HepG2 (cell line): ENCODE data around the gene GNA12. TPM values are rescaled to one million over a fixed set of nuclear protein-coding genes. Genes with fewer than 3 reads are reported as not detected.

Experiments used
- ATAC-seq: fragments of 200-7000 bp; cut with Tn5 transposase; 3 replicates; pipeline ENCODE4 v1.9.1; 2020; ENCODE audit warnings: mild to moderate bottlenecking, moderate library complexity
- BruUV-seq: library from RNA; stranded (reverse); fragments of 400-500 nt; replicated peaks from 2 replicates; lab custom pipeline; 2021; lab: Mats Ljungman, UMichigan
- CTCF ChIA-PET: fragments of 300-600 bp; formaldehyde crosslinking; extraction: SDS; loops from one replicate; lab custom pipeline; 2021; ENCODE audit warnings: low total read pairs, inconsistent platforms, low intra/inter-chr PET ratio; lab: Yijun Ruan, JAX
- POLR2A ChIA-PET: fragments of 350-600 bp; sonication (Branson Sonifier 250); formaldehyde crosslinking; loops from one replicate; lab custom pipeline; 2020; ENCODE audit warnings: antibody characterized with exemption, inconsistent platforms; lab: Yijun Ruan, JAX
- DNase-seq: peaks from one replicate; pipeline ENCODE4 v3.0.0-alpha.2; 2015; ENCODE audit warnings: low spot score
- FAIRE-seq: peaks from 3 replicates; lab custom pipeline; 2011; peaks lifted over from hg19 to GRCh38; lab: Jason Lieb, UNC
- H2AFZ ChIP-seq: one replicate; pipeline ENCODE4 v1.6.1; 2011; ENCODE audit warnings: low read length, inconsistent platforms
- H3K27ac ChIP-seq: fragments of 300-600 bp; 3 replicates; pipeline ENCODE4 v1.8.0; 2011; ENCODE audit warnings: mixed run types, mild to moderate bottlenecking, mixed read lengths, low read length, inconsistent platforms; ENCODE audit not compliant: insufficient read depth; ENCODE audit errors: extremely low read length
- H3K27me3 ChIP-seq, 2 experiments: fragments of 200-600 bp in 1 of 2; 2 replicates in 1 of 2; 3 replicates in 1 of 2; pipeline versions ENCODE4 v1.6.0 to v1.8.0; 2011; ENCODE audit warnings: low read length in 2 of 2, mild to moderate bottlenecking in 2 of 2, moderate library complexity in 2 of 2, inconsistent platforms in 1 of 2; ENCODE audit not compliant: insufficient read depth in 2 of 2, control insufficient read depth in 1 of 2
- H3K36me3 ChIP-seq, 2 experiments: fragments of 200-600 bp in 1 of 2; replicated peaks in 1 of 2; 2 replicates in 1 of 2; 3 replicates in 1 of 2; pipeline versions ENCODE4 v1.5.1 to v1.8.0; 2011; ENCODE audit warnings: low read length in 2 of 2, inconsistent platforms in 1 of 2; ENCODE audit not compliant: insufficient read depth in 2 of 2, control insufficient read depth in 1 of 2
- H3K4me1 ChIP-seq: 2 replicates; pipeline ENCODE4 v1.5.1; 2012; ENCODE audit warnings: low read length, inconsistent platforms; ENCODE audit not compliant: insufficient read depth
- H3K4me2 ChIP-seq: 2 replicates; pipeline ENCODE4 v1.6.0; 2011; ENCODE audit warnings: low read depth, low read length, inconsistent platforms
- H3K4me3 ChIP-seq, 3 experiments: fragments of 200-600 bp in 1 of 3; sonication (generic), shearing (Covaris generic) in 1 of 3; replicated peaks in 1 of 3; 2 replicates each; pipeline ENCODE4 v1.5.1; 2011 to 2016; ENCODE audit warnings: low read length in 3 of 3, inconsistent platforms in 2 of 3, low read depth in 2 of 3, mild to moderate bottlenecking in 2 of 3, control low read depth in 1 of 3, mixed read lengths in 1 of 3; ENCODE audit not compliant: insufficient read depth in 1 of 3
- H3K79me2 ChIP-seq: one replicate; pipeline ENCODE4 v1.6.1; 2011; ENCODE audit warnings: low read length, inconsistent platforms; ENCODE audit not compliant: insufficient read depth
- H3K9ac ChIP-seq: 2 replicates; pipeline ENCODE4 v1.6.0; 2011; ENCODE audit warnings: mild to moderate bottlenecking, low read depth, low read length, inconsistent platforms; ENCODE audit not compliant: insufficient read depth
- H3K9me3 ChIP-seq: 2 replicates; pipeline ENCODE4 v1.5.1; 2012; ENCODE audit warnings: mild to moderate bottlenecking, low read length
- H4K20me1 ChIP-seq: 2 replicates; pipeline ENCODE4 v1.6.0; 2011; ENCODE audit warnings: inconsistent platforms, mild to moderate bottlenecking, low read length, moderate library complexity; ENCODE audit not compliant: insufficient read depth
- ERF ChIP-seq: IDR thresholded peaks from 2 replicates; pipeline ENCODE4 v1.6.1; 2018; ENCODE audit warnings: missing biosample characterization, missing genetic modification reagents
- FOXA1 ChIP-seq, 2 experiments: fragments of 450-650 bp in 1 of 2; sonication (generic) in 1 of 2; formaldehyde crosslinking in 1 of 2; IDR thresholded peaks; 2 replicates each; pipeline versions ENCODE4 v1.4.0 to v1.6.1; 2016 to 2020; ENCODE audit warnings: missing genetic modification reagents in 1 of 2
- GZF1 ChIP-seq: sonication (generic); formaldehyde crosslinking; IDR thresholded peaks from 2 replicates; pipeline ENCODE4 v1.5.1; 2020; ENCODE audit warnings: mild to moderate bottlenecking, missing genetic modification reagents
- HIC2 ChIP-seq: sonication (generic); formaldehyde crosslinking; IDR thresholded peaks from 2 replicates; pipeline ENCODE4 v1.9.0; 2022; ENCODE audit warnings: low read depth, missing genetic modification reagents
- HNRNPH1 ChIP-seq: fragments of 200-400 bp; formaldehyde crosslinking; optimal IDR thresholded peaks from 2 replicates; pipeline ENCODE3; 2017; ENCODE audit warnings: mild to moderate bottlenecking, low read depth, low read length
- MED8 ChIP-seq: sonication (generic); formaldehyde crosslinking; IDR thresholded peaks from 2 replicates; pipeline ENCODE4 v1.8.1; 2023; ENCODE audit warnings: mild to moderate bottlenecking, missing genetic modification reagents; ENCODE audit not compliant: insufficient replicate concordance
- MXD4 ChIP-seq: IDR thresholded peaks from 2 replicates; pipeline ENCODE4 v1.6.1; 2016; ENCODE audit warnings: mild to moderate bottlenecking, missing biosample characterization, missing genetic modification reagents
- SRSF1 ChIP-seq: fragments of 200-400 bp; formaldehyde crosslinking; optimal IDR thresholded peaks from 2 replicates; pipeline ENCODE3; 2017; ENCODE audit warnings: mild to moderate bottlenecking, low read depth, low read length, moderate library complexity
- SSRP1 ChIP-seq: IDR thresholded peaks from 2 replicates; pipeline ENCODE4 v1.6.1; 2016; ENCODE audit warnings: control low read depth
- ZNF160 ChIP-seq: sonication (generic); formaldehyde crosslinking; IDR thresholded peaks from 2 replicates; pipeline ENCODE4 v1.8.0; 2022; ENCODE audit warnings: mild to moderate bottlenecking, inconsistent platforms, missing genetic modification reagents
- ZNF207 ChIP-seq: fragments of 450-650 bp; IDR thresholded peaks from 2 replicates; pipeline ENCODE4 v1.6.1; 2016; ENCODE audit warnings: antibody characterized with exemption, borderline replicate concordance
- WGBS: methylation state at CpG from one replicate; pipeline ENCODE4 v1.1.6; 2017; ENCODE audit warnings: low lambda C conversion rate; 5-methylcytosine and 5-hydroxymethylcytosine counted together
- in situ Hi-C: cut with HindIII; loops from 2 replicates; pipeline ENCODE4 v1.10.0; 2017; ENCODE audit warnings: low pct_unique_long_range_greater_than_20kb; ENCODE audit not compliant: extremely low pct_ligation_motif_present
- intact Hi-C: fragments of 100-400 bp; cut with micrococcal nuclease; formaldehyde crosslinking; loops from one replicate; pipeline ENCODE4 v1.10.0; 2022; ENCODE audit not compliant: unreplicated experiment
- polyA plus RNA-seq, 8 experiments: library from polyadenylated mRNA; depleted of rRNA in 3 of 8; stranded (reverse) in 7 of 8; unstranded in 1 of 8; fragments of >200 nt; fragmentation: Illumina TruSeq in 4 of 8; extraction: Trizol in 4 of 8; gene quantifications; 2 replicates each; pipeline versions ENCODE4 v1.2.1 to v1.2.3, GENCODE V29; 2011 to 2016; ENCODE audit warnings: low read depth in 4 of 8, missing spikeins in 1 of 8, mixed read lengths in 1 of 8; ENCODE audit not compliant: insufficient read depth in 1 of 8
- total RNA-seq, 5 experiments: library from RNA; depleted of rRNA; stranded (reverse); fragments of >200 nt; fragmentation: Illumina TruSeq; extraction: Trizol; gene quantifications; 2 replicates each; pipeline ENCODE4 v1.2.3, GENCODE V29; 2016; ENCODE audit warnings: low read depth in 1 of 5
- TF ChIP-seq, protein P1 (sequence below): sonication (generic); formaldehyde crosslinking; IDR thresholded peaks from 2 replicates; pipeline ENCODE4 v1.5.1; 2020; ENCODE audit warnings: mild to moderate bottlenecking, missing genetic modification reagents, borderline replicate concordance
- TF ChIP-seq, protein P2 (sequence below): sonication (generic); formaldehyde crosslinking; IDR thresholded peaks from 2 replicates; pipeline ENCODE4 v1.4.0; 2020; ENCODE audit warnings: missing genetic modification reagents, borderline replicate concordance
- TF ChIP-seq, protein P3 (sequence below): sonication (generic); formaldehyde crosslinking; IDR thresholded peaks from 2 replicates; pipeline ENCODE4 v1.5.1; 2020; ENCODE audit warnings: missing genetic modification reagents, mild to moderate bottlenecking, borderline replicate concordance

Gene GNA12
- total and polyA plus RNA-seq, 2 of the 13 experiments (the other 11 are each of a cell fraction or from before 2014, with no cell fraction given): 16.2 to 50.9 TPM

DNA sequence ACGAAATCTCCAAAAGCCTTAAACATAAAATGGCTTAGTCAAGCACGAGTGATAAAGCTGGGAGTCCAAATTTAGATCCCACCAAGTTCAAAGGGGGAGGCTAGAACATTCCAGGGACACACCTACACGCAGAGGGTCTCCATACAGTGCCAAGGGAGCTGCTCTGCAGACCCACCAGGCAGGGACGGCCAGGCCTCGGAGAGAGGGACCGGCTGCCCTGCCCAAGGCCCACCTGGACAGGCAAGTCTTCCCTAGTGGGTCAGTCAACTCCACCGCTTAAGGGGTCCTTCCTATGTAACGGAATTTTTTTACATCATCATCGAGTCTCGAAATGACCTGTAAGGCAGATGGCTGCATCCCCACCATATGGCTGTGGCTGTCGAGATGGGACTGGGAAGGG lies 127.6 kb downstream of the GNA12 start:
- in situ Hi-C loops (no loop called here), intact Hi-C loops (no loop called here)
- BruUV-seq: no TSS peak
- WGBS: 91% methylated on average over 7 of the region's 11 CpGs
- Histone ChIP-seq H2AFZ (no peak overlapping the region), H3K27ac (no peak overlapping the region), H3K4me2 (no peak overlapping the region), H3K4me3 (no peak overlapping the region), H3K9ac (no peak overlapping the region), H4K20me1 (no peaks in the 10 kb centered on the region), H3K9me3 (no peaks in the 10 kb centered on the region), H3K4me1 (no peaks in the 10 kb centered on the region), H3K79me2 (no peaks in the 10 kb centered on the region), H3K27me3 (no peaks in the 10 kb centered on the region), H3K36me3 (peaks cover 2 to 15% of the 10 kb centered on the region in 2 experiments; a peak in 2 of 5 replicates)
- DNase-seq (no peak), FAIRE-seq (no peak), ATAC-seq (no peak)
- ChIA-PET CTCF (no interaction called here), POLR2A (no interaction called here)
- TF ChIP-seq SSRP1 (CRISPR knock-in tag) (no peak), FOXA1 (IDR thresholded peaks at IDR 0.05) (no peak), FOXA1 (CRISPR knock-in tag; IDR thresholded peaks at IDR 0.05) (no peak), ZNF207 (no peak), SRSF1 (no peak), HNRNPH1 (no peak), GZF1 (CRISPR knock-in tag) (no peak), ZNF160 (CRISPR knock-in tag) (no peak), MED8 (CRISPR knock-in tag) (no peak), MXD4 (no peak), HIC2 (CRISPR knock-in tag) (no peak), ERF (CRISPR knock-in tag) (no peak)
- TF ChIP-seq, protein P1, sequence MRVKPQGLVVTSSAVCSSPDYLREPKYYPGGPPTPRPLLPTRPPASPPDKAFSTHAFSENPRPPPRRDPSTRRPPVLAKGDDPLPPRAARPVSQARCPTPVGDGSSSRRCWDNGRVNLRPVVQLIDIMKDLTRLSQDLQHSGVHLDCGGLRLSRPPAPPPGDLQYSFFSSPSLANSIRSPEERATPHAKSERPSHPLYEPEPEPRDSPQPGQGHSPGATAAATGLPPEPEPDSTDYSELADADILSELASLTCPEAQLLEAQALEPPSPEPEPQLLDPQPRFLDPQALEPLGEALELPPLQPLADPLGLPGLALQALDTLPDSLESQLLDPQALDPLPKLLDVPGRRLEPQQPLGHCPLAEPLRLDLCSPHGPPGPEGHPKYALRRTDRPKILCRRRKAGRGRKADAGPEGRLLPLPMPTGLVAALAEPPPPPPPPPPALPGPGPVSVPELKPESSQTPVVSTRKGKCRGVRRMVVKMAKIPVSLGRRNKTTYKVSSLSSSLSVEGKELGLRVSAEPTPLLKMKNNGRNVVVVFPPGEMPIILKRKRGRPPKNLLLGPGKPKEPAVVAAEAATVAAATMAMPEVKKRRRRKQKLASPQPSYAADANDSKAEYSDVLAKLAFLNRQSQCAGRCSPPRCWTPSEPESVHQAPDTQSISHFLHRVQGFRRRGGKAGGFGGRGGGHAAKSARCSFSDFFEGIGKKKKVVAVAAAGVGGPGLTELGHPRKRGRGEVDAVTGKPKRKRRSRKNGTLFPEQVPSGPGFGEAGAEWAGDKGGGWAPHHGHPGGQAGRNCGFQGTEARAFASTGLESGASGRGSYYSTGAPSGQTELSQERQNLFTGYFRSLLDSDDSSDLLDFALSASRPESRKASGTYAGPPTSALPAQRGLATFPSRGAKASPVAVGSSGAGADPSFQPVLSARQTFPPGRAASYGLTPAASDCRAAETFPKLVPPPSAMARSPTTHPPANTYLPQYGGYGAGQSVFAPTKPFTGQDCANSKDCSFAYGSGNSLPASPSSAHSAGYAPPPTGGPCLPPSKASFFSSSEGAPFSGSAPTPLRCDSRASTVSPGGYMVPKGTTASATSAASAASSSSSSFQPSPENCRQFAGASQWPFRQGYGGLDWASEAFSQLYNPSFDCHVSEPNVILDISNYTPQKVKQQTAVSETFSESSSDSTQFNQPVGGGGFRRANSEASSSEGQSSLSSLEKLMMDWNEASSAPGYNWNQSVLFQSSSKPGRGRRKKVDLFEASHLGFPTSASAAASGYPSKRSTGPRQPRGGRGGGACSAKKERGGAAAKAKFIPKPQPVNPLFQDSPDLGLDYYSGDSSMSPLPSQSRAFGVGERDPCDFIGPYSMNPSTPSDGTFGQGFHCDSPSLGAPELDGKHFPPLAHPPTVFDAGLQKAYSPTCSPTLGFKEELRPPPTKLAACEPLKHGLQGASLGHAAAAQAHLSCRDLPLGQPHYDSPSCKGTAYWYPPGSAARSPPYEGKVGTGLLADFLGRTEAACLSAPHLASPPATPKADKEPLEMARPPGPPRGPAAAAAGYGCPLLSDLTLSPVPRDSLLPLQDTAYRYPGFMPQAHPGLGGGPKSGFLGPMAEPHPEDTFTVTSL (CRISPR knock-in tag): no peak
- TF ChIP-seq, protein P2, sequence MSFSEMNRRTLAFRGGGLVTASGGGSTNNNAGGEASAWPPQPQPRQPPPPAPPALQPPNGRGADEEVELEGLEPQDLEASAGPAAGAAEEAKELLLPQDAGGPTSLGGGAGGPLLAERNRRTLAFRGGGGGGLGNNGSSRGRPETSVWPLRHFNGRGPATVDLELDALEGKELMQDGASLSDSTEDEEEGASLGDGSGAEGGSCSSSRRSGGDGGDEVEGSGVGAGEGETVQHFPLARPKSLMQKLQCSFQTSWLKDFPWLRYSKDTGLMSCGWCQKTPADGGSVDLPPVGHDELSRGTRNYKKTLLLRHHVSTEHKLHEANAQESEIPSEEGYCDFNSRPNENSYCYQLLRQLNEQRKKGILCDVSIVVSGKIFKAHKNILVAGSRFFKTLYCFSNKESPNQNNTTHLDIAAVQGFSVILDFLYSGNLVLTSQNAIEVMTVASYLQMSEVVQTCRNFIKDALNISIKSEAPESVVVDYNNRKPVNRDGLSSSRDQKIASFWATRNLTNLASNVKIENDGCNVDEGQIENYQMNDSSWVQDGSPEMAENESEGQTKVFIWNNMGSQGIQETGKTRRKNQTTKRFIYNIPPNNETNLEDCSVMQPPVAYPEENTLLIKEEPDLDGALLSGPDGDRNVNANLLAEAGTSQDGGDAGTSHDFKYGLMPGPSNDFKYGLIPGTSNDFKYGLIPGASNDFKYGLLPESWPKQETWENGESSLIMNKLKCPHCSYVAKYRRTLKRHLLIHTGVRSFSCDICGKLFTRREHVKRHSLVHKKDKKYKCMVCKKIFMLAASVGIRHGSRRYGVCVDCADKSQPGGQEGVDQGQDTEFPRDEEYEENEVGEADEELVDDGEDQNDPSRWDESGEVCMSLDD: no peak
- TF ChIP-seq, protein P3, sequence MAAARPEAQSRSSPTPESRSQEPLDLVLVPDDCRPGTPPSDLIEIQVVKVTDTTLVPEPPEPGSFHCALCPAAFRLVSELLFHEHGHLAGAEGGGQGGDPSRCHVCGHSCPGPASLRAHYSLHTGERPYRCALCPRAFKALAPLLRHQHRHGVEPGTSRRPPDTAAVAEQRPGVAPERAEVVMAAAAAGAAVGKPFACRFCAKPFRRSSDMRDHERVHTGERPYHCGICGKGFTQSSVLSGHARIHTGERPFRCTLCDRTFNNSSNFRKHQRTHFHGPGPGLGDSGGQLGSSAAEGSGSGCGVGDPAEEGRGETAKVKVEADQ (CRISPR knock-in tag): no peak
